ENCODE results near the gene MAGI1. TPM values are rescaled to one million over a fixed set of nuclear protein-coding genes. Genes with fewer than 3 reads are reported as not detected.
A peak's percentile ranks its signal among the peaks of the same experiment; 100 is the strongest.

The MAGI1 gene
- total RNA-seq, 1 experiment from 2014 or later: 58.2 TPM

DNA sequence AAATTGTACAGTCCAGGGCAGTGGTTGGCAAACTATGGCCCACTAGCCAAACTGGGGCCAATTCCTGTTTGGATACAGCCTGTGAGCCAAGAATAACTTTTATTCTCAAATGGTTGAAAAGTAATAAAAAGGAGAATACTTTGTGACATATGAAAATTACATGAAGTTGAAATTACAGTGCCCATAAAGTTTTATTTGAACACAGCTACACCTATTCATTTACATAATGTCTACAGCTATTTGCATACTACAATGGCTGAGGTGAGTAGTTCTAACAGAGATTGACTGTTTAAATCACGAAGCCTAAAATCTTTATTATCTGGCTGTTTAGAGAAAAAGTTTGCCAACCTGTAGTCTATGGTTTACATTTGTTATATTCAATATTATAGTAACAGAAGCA, 600.1 kb downstream of the MAGI1 start (continued):
- no peak for TF ChIP-seq RELA (CRISPR knock-in tag; IDR thresholded peaks at IDR 0.05; ENCODE audit: borderline replicate concordance)
- no peak for TF ChIP-seq FOXK1 (CRISPR knock-in tag; IDR thresholded peaks at IDR 0.05)
- no peak for TF ChIP-seq ATF2 (CRISPR knock-in tag; IDR thresholded peaks at IDR 0.05; ENCODE audit: borderline replicate concordance, low read depth)

GRCh38 chr3:65438096-65438495, 600.6 kb downstream of the MAGI1 start:
- Mint-ChIP-seq H3K9me3 (no peaks in the 10 kb centered on the region), H3K27me3 (ENCODE audit: low read depth) (no peaks in the 10 kb centered on the region), H3K27ac (no peak overlapping the region), H3K4me1 (peaks cover 9% of the 10 kb centered on the region), H3K36me3 (peaks cover 26% of the 10 kb centered on the region), H3K4me3 (no peak overlapping the region)
- ATAC-seq (no peak), DNase-seq (ENCODE audit: low spot score) (no peak)
- ChIA-PET CTCF (interaction anchor here (1.6 to 2.4 kb wide), 3 partner anchors 8 to 236 kb away, joined by 7 to 23 read pairs (median 9); no protein-coding TSS in a partner anchor), POLR2A (no interaction called here)
- TF ChIP-seq JUN (CRISPR knock-in tag; IDR thresholded peaks at IDR 0.05) (no peak), NFE2L1 (CRISPR knock-in tag; IDR thresholded peaks at IDR 0.05) (no peak), TEAD1 (CRISPR knock-in tag; IDR thresholded peaks at IDR 0.05) (no peak), KAT7 (CRISPR knock-in tag; IDR thresholded peaks at IDR 0.05; ENCODE audit: borderline replicate concordance) (no peak), CDX4 (CRISPR knock-in tag; IDR thresholded peaks at IDR 0.05; ENCODE audit: borderline replicate concordance) (no peak)
- TF ChIP-seq, protein P1, sequence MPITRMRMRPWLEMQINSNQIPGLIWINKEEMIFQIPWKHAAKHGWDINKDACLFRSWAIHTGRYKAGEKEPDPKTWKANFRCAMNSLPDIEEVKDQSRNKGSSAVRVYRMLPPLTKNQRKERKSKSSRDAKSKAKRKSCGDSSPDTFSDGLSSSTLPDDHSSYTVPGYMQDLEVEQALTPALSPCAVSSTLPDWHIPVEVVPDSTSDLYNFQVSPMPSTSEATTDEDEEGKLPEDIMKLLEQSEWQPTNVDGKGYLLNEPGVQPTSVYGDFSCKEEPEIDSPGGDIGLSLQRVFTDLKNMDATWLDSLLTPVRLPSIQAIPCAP (CRISPR knock-in tag; IDR thresholded peaks at IDR 0.05): no peak

- POLR2A ChIA-PET: interaction anchor here (0.6 kb wide), 2 partner anchors 26 to 770 kb away, joined by 3 to 5 read pairs; no protein-coding TSS in a partner anchor
- no peak overlapping the region for H3K4me3 Mint-ChIP-seq
- H3K36me3 Mint-ChIP-seq: peaks cover 26% of the 10 kb centered on the region
- H3K4me1 Mint-ChIP-seq: peaks cover 12% of the 10 kb centered on the region
- no peak for ATAC-seq
- H3K27ac Mint-ChIP-seq: no peak overlapping the region
- no peaks in the 10 kb centered on the region for H3K27me3 Mint-ChIP-seq (ENCODE audit: low read depth)
- DNase-seq (ENCODE audit: low spot score): peak; percentile 27
- CTCF ChIA-PET: interaction anchor here (0.9 kb wide), 1 partner anchor 237 kb away, joined by 4 read pairs; no protein-coding TSS in a partner anchor
- H3K9me3 Mint-ChIP-seq: no peaks in the 10 kb centered on the region
- TF ChIP-seq, protein P2, sequence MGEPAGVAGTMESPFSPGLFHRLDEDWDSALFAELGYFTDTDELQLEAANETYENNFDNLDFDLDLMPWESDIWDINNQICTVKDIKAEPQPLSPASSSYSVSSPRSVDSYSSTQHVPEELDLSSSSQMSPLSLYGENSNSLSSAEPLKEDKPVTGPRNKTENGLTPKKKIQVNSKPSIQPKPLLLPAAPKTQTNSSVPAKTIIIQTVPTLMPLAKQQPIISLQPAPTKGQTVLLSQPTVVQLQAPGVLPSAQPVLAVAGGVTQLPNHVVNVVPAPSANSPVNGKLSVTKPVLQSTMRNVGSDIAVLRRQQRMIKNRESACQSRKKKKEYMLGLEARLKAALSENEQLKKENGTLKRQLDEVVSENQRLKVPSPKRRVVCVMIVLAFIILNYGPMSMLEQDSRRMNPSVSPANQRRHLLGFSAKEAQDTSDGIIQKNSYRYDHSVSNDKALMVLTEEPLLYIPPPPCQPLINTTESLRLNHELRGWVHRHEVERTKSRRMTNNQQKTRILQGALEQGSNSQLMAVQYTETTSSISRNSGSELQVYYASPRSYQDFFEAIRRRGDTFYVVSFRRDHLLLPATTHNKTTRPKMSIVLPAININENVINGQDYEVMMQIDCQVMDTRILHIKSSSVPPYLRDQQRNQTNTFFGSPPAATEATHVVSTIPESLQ (CRISPR knock-in tag; IDR thresholded peaks at IDR 0.05): no peak
- TF ChIP-seq, protein P3, sequence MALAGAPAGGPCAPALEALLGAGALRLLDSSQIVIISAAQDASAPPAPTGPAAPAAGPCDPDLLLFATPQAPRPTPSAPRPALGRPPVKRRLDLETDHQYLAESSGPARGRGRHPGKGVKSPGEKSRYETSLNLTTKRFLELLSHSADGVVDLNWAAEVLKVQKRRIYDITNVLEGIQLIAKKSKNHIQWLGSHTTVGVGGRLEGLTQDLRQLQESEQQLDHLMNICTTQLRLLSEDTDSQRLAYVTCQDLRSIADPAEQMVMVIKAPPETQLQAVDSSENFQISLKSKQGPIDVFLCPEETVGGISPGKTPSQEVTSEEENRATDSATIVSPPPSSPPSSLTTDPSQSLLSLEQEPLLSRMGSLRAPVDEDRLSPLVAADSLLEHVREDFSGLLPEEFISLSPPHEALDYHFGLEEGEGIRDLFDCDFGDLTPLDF (CRISPR knock-in tag; IDR thresholded peaks at IDR 0.05): no peak
- TF ChIP-seq NR3C1 (CRISPR knock-in tag; conservative IDR thresholded peaks at IDR 0.05; ENCODE audit: low read depth) (no peak), AFF4 (CRISPR knock-in tag; IDR thresholded peaks at IDR 0.05; ENCODE audit: borderline replicate concordance) (no peak), MAX (CRISPR knock-in tag; IDR thresholded peaks at IDR 0.05) (no peak), PRRX2 (CRISPR knock-in tag; IDR thresholded peaks at IDR 0.05) (no peak), NFATC4 (CRISPR knock-in tag; IDR thresholded peaks at IDR 0.05) (no peak), ZNF416 (CRISPR knock-in tag; IDR thresholded peaks at IDR 0.05) (no peak), MXD4 (CRISPR knock-in tag; IDR thresholded peaks at IDR 0.05; ENCODE audit: borderline replicate concordance) (no peak), NR2C2 (CRISPR knock-in tag; IDR thresholded peaks at IDR 0.05) (no peak), ZNF317 (CRISPR knock-in tag; IDR thresholded peaks at IDR 0.05; ENCODE audit: borderline replicate concordance, low read depth) (no peak), RORB (CRISPR knock-in tag; IDR thresholded peaks at IDR 0.05) (no peak), ZNF232 (CRISPR knock-in tag; IDR thresholded peaks at IDR 0.05) (no peak), IRF2 (CRISPR knock-in tag; IDR thresholded peaks at IDR 0.05; ENCODE audit: borderline replicate concordance, low read depth) (no peak), EMX1 (CRISPR knock-in tag; IDR thresholded peaks at IDR 0.05) (no peak)
Observed at GRCh38 chr3:65436580-65436979, 602.1 kb downstream of the MAGI1 start.

All from WTC11 (cell line).